C4-2B (cell line): Measurements from ENCODE around the gene SPTA1.

Experiments used
- H3K27ac ChIP-seq: fragments of 450-650 bp; 2 replicates; pipeline ENCODE4 v1.5.1; 2017
- CTCF ChIP-seq: fragments of 450-650 bp; conservative IDR thresholded peaks from 2 replicates; pipeline ENCODE4 v1.5.1; 2017; ENCODE audit warnings: mild to moderate bottlenecking
- ZFX ChIP-seq: fragments of 450-650 bp; IDR thresholded peaks from 2 replicates; pipeline ENCODE4 v1.6.1; 2017

Gene SPTA1

GRCh38 chr1:158613764-158614163 is 72.8 kb downstream of the SPTA1 start:
- H3K27ac ChIP-seq, result no peak overlapping the region
- TF ChIP-seq CTCF, result no peak
- TF ChIP-seq ZFX, result no peak

GRCh38 chr1:158611916-158612315 is 74.6 kb downstream of the SPTA1 start:
- no peak overlapping the region for H3K27ac ChIP-seq
- no peak for TF ChIP-seq ZFX
- TF ChIP-seq CTCF, result no peak

- TF ChIP-seq ZFX (no peak), CTCF (no peak)
Observed at GRCh38 chr1:158607296-158607695, 79.2 kb downstream of the SPTA1 start.

GRCh38 chr1:158604968-158605367 is 81.5 kb downstream of the SPTA1 start, which contains the start of gene OR10Z1:
TSS of gene OR10Z1 (plus strand) at chr1:158605268. CDS start at chr1:158606439, 1,171 bp downstream.
- H3K27ac ChIP-seq, result no peak within 1 kb of the TSS
- TF ChIP-seq ZFX (no peak), CTCF (no peak)

More at GRCh38 chr1:158607296-158607695, 79.2 kb downstream of the SPTA1 start:
- H3K27ac ChIP-seq, result no peak overlapping the region

- TF ChIP-seq CTCF, result no peak
- TF ChIP-seq ZFX, result no peak
- H3K27ac ChIP-seq, result no peak overlapping the region
Observed at GRCh38 chr1:158600735-158601134, 85.8 kb downstream of the SPTA1 start.

GRCh38 chr1:158586942-158587341 is 99.6 kb downstream of the SPTA1 start:
- H3K27ac ChIP-seq, result no peak overlapping the region
- no peak for TF ChIP-seq CTCF
- no peak for TF ChIP-seq ZFX

GRCh38 chr1:158583962-158584361 is 102.6 kb downstream of the SPTA1 start:
- no peak for TF ChIP-seq CTCF
- no peak for TF ChIP-seq ZFX
- H3K27ac ChIP-seq, result no peak overlapping the region
